HepG2 (cell line): Measurements from ENCODE around the gene BLOC1S4. TPM values are rescaled to one million over a fixed set of nuclear protein-coding genes. Genes with fewer than 3 reads are reported as not detected.

Experiments
- ATAC-seq: fragments of 200-7000 bp; cut with Tn5 transposase; 3 replicates; pipeline ENCODE4 v1.9.1; 2020; ENCODE audit warnings: mild to moderate bottlenecking, moderate library complexity
- BruUV-seq: library from RNA; stranded (reverse); fragments of 400-500 nt; replicated peaks from 2 replicates; lab custom pipeline; 2021; lab: Mats Ljungman, UMichigan
- CTCF ChIA-PET: fragments of 300-600 bp; formaldehyde crosslinking; extraction: SDS; loops from one replicate; lab custom pipeline; 2021; ENCODE audit warnings: low total read pairs, inconsistent platforms, low intra/inter-chr PET ratio; lab: Yijun Ruan, JAX
- POLR2A ChIA-PET: fragments of 350-600 bp; sonication (Branson Sonifier 250); formaldehyde crosslinking; loops from one replicate; lab custom pipeline; 2020; ENCODE audit warnings: antibody characterized with exemption, inconsistent platforms; lab: Yijun Ruan, JAX
- DNase-seq: peaks from one replicate; pipeline ENCODE4 v3.0.0-alpha.2; 2015; ENCODE audit warnings: low spot score
- FAIRE-seq: peaks from 3 replicates; lab custom pipeline; 2011; peaks lifted over from hg19 to GRCh38; lab: Jason Lieb, UNC
- H2AFZ ChIP-seq: one replicate; pipeline ENCODE4 v1.6.1; 2011; ENCODE audit warnings: low read length, inconsistent platforms
- H3K27ac ChIP-seq: fragments of 300-600 bp; 3 replicates; pipeline ENCODE4 v1.8.0; 2011; ENCODE audit warnings: mixed run types, mild to moderate bottlenecking, mixed read lengths, low read length, inconsistent platforms; ENCODE audit not compliant: insufficient read depth; ENCODE audit errors: extremely low read length
- H3K27me3 ChIP-seq, 2 experiments: fragments of 200-600 bp in 1 of 2; 2 replicates in 1 of 2; 3 replicates in 1 of 2; pipeline versions ENCODE4 v1.6.0 to v1.8.0; 2011; ENCODE audit warnings: low read length in 2 of 2, mild to moderate bottlenecking in 2 of 2, moderate library complexity in 2 of 2, inconsistent platforms in 1 of 2; ENCODE audit not compliant: insufficient read depth in 2 of 2, control insufficient read depth in 1 of 2
- H3K36me3 ChIP-seq, 2 experiments: fragments of 200-600 bp in 1 of 2; replicated peaks in 1 of 2; 2 replicates in 1 of 2; 3 replicates in 1 of 2; pipeline versions ENCODE4 v1.5.1 to v1.8.0; 2011; ENCODE audit warnings: low read length in 2 of 2, inconsistent platforms in 1 of 2; ENCODE audit not compliant: insufficient read depth in 2 of 2, control insufficient read depth in 1 of 2
- H3K4me1 ChIP-seq: 2 replicates; pipeline ENCODE4 v1.5.1; 2012; ENCODE audit warnings: low read length, inconsistent platforms; ENCODE audit not compliant: insufficient read depth
- H3K4me2 ChIP-seq: 2 replicates; pipeline ENCODE4 v1.6.0; 2011; ENCODE audit warnings: low read depth, low read length, inconsistent platforms
- H3K4me3 ChIP-seq, 3 experiments: fragments of 200-600 bp in 1 of 3; sonication (generic), shearing (Covaris generic) in 1 of 3; replicated peaks in 1 of 3; 2 replicates each; pipeline ENCODE4 v1.5.1; 2011 to 2016; ENCODE audit warnings: low read length in 3 of 3, inconsistent platforms in 2 of 3, low read depth in 2 of 3, mild to moderate bottlenecking in 2 of 3, control low read depth in 1 of 3, mixed read lengths in 1 of 3; ENCODE audit not compliant: insufficient read depth in 1 of 3
- H3K79me2 ChIP-seq: one replicate; pipeline ENCODE4 v1.6.1; 2011; ENCODE audit warnings: low read length, inconsistent platforms; ENCODE audit not compliant: insufficient read depth
- H3K9ac ChIP-seq: 2 replicates; pipeline ENCODE4 v1.6.0; 2011; ENCODE audit warnings: mild to moderate bottlenecking, low read depth, low read length, inconsistent platforms; ENCODE audit not compliant: insufficient read depth
- H3K9me3 ChIP-seq: 2 replicates; pipeline ENCODE4 v1.5.1; 2012; ENCODE audit warnings: mild to moderate bottlenecking, low read length
- H4K20me1 ChIP-seq: 2 replicates; pipeline ENCODE4 v1.6.0; 2011; ENCODE audit warnings: inconsistent platforms, mild to moderate bottlenecking, low read length, moderate library complexity; ENCODE audit not compliant: insufficient read depth
- FOXA1 ChIP-seq, 2 experiments: fragments of 450-650 bp in 1 of 2; sonication (generic) in 1 of 2; formaldehyde crosslinking in 1 of 2; IDR thresholded peaks; 2 replicates each; pipeline versions ENCODE4 v1.4.0 to v1.6.1; 2016 to 2020; ENCODE audit warnings: missing genetic modification reagents in 1 of 2
- JARID2 ChIP-seq: sonication (generic); formaldehyde crosslinking; IDR thresholded peaks from 2 replicates; pipeline ENCODE4 v1.8.1; 2023; ENCODE audit warnings: missing genetic modification reagents, inconsistent platforms; ENCODE audit not compliant: insufficient replicate concordance
- PHF21A ChIP-seq: sonication (generic); formaldehyde crosslinking; IDR thresholded peaks from 2 replicates; pipeline ENCODE4 v1.5.0; 2020; ENCODE audit warnings: mild to moderate bottlenecking, missing genetic modification reagents
- PRMT3 ChIP-seq: sonication (generic); formaldehyde crosslinking; IDR thresholded peaks from 2 replicates; pipeline ENCODE4 v1.8.1; 2022; ENCODE audit warnings: low read depth, mild to moderate bottlenecking, moderate library complexity, missing genetic modification reagents, borderline replicate concordance
- RFX3 ChIP-seq: IDR thresholded peaks from 2 replicates; pipeline ENCODE4 v1.6.1; 2016; ENCODE audit warnings: missing biosample characterization, missing genetic modification reagents
- SIN3A ChIP-seq: IDR thresholded peaks from 2 replicates; pipeline ENCODE4 v1.6.1; 2011; ENCODE audit warnings: low read depth, mild to moderate bottlenecking, control low read depth, low read length, borderline replicate concordance
- SIX4 ChIP-seq: sonication (generic); formaldehyde crosslinking; IDR thresholded peaks from 2 replicates; pipeline ENCODE4 v1.4.0; 2020; ENCODE audit warnings: missing genetic modification reagents
- SMAD3 ChIP-seq: sonication (generic); formaldehyde crosslinking; IDR thresholded peaks from 2 replicates; pipeline ENCODE4 v1.4.0; 2020; ENCODE audit warnings: missing genetic modification reagents
- TBX3 ChIP-seq: fragments of 450-650 bp; IDR thresholded peaks from 2 replicates; pipeline ENCODE4 v1.6.1; 2017; ENCODE audit warnings: antibody characterized with exemption, mild to moderate bottlenecking, inconsistent platforms, borderline replicate concordance
- ZBTB3 ChIP-seq: sonication (generic); formaldehyde crosslinking; IDR thresholded peaks from 2 replicates; pipeline ENCODE4 v1.4.0; 2020; ENCODE audit warnings: low read depth, mild to moderate bottlenecking, moderate library complexity, missing genetic modification reagents, borderline replicate concordance
- ZNF644 ChIP-seq: IDR thresholded peaks from 2 replicates; pipeline ENCODE4 v1.6.1; 2016; ENCODE audit warnings: low read depth
- ZNF709 ChIP-seq: sonication (generic); formaldehyde crosslinking; IDR thresholded peaks from 2 replicates; pipeline ENCODE4 v1.5.0; 2020; ENCODE audit warnings: mild to moderate bottlenecking, missing genetic modification reagents
- WGBS: methylation state at CpG from one replicate; pipeline ENCODE4 v1.1.6; 2017; ENCODE audit warnings: low lambda C conversion rate; 5-methylcytosine and 5-hydroxymethylcytosine counted together
- in situ Hi-C: cut with HindIII; loops from 2 replicates; pipeline ENCODE4 v1.10.0; 2017; ENCODE audit warnings: low pct_unique_long_range_greater_than_20kb; ENCODE audit not compliant: extremely low pct_ligation_motif_present
- intact Hi-C: fragments of 100-400 bp; cut with micrococcal nuclease; formaldehyde crosslinking; loops from one replicate; pipeline ENCODE4 v1.10.0; 2022; ENCODE audit not compliant: unreplicated experiment
- polyA plus RNA-seq, 8 experiments: library from polyadenylated mRNA; depleted of rRNA in 3 of 8; stranded (reverse) in 7 of 8; unstranded in 1 of 8; fragments of >200 nt; fragmentation: Illumina TruSeq in 4 of 8; extraction: Trizol in 4 of 8; gene quantifications; 2 replicates each; pipeline versions ENCODE4 v1.2.1 to v1.2.3, GENCODE V29; 2011 to 2016; ENCODE audit warnings: low read depth in 4 of 8, missing spikeins in 1 of 8, mixed read lengths in 1 of 8; ENCODE audit not compliant: insufficient read depth in 1 of 8
- total RNA-seq, 5 experiments: library from RNA; depleted of rRNA; stranded (reverse); fragments of >200 nt; fragmentation: Illumina TruSeq; extraction: Trizol; gene quantifications; 2 replicates each; pipeline ENCODE4 v1.2.3, GENCODE V29; 2016; ENCODE audit warnings: low read depth in 1 of 5
- TF ChIP-seq, protein P1 (sequence below): sonication (generic); formaldehyde crosslinking; IDR thresholded peaks from 2 replicates; pipeline ENCODE4 v1.5.1; 2020; ENCODE audit warnings: missing genetic modification reagents, mild to moderate bottlenecking, borderline replicate concordance
- TF ChIP-seq, protein P2 (sequence below): sonication (generic); formaldehyde crosslinking; IDR thresholded peaks from 2 replicates; pipeline ENCODE4 v1.4.0; 2020; ENCODE audit warnings: missing genetic modification reagents
- TF ChIP-seq, protein P3 (sequence below): IDR thresholded peaks from 2 replicates; pipeline ENCODE4 v1.6.1; 2016; ENCODE audit warnings: mild to moderate bottlenecking
- TF ChIP-seq, protein P4 (sequence below): IDR thresholded peaks from 2 replicates; pipeline ENCODE4 v1.6.1; 2016; ENCODE audit warnings: missing genetic modification reagents, missing compliant biosample characterization
- TF ChIP-seq, protein P5 (sequence below): IDR thresholded peaks from 2 replicates; pipeline ENCODE4 v1.6.1; 2012; ENCODE audit warnings: inconsistent platforms
- TF ChIP-seq, protein P6 (sequence below): sonication (generic); formaldehyde crosslinking; IDR thresholded peaks from 2 replicates; pipeline ENCODE4 v1.9.0; 2021; ENCODE audit warnings: missing genetic modification reagents, mild to moderate bottlenecking, borderline replicate concordance

Gene BLOC1S4
- total and polyA plus RNA-seq, 2 of the 13 experiments (the other 11 are each of a cell fraction or from before 2014, with no cell fraction given), result 15.5 to 20.9 TPM

DNA sequence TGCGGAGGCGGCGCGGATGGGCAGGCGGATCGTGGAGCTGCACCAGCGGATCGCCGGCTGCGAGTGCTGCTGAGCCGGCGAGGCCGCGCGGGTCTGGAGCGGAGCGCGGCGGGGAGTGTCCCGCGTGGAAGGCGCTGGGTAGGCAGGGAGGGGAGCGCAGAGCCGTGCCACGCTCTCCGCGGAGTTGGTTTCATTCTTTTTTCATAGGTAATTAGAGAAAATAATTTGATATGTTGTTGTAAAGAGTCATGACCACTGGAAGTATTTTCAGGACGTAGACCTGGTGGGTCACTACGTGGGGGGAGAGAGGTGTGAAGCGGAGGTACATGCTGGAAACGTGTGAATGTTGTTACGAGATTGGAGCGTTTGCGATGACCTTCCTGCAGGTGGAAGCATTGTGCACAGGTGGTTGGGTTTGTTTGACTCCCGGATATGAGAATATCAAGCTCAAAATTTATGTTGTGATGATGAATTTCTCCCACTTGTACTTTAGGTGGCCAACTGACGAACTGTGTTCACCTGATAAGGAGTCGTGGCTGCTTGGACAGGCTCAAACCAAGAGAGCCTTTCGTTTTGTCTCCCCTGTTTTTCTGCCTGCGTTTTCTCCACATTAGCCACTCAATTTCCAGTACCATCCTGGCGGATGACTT lies 41.3 kb upstream of the BLOC1S4 start:
- ATAC-seq, result peak; percentile 12; the same call in 2 of the 3 replicates
- ChIA-PET CTCF (interaction anchor here (1.6 to 3.0 kb wide), 2 partner anchors 14 to 16 kb away, joined by 4 to 10 read pairs; no protein-coding TSS in a partner anchor), POLR2A (interaction anchor here (0.6 to 7.2 kb wide), 11 partner anchors 15 to 312 kb away, joined by 3 to 122 read pairs (median 7); partner anchors contain the start of genes MRFAP1, MRFAP1L1 and S100P)
- Histone ChIP-seq H3K27ac (peak overlapping the region; percentile 91), H2AFZ (no peak overlapping the region), H3K27me3 (no peaks in the 10 kb centered on the region), H3K4me1 (peaks cover 47% of the 10 kb centered on the region), H3K4me2 (peak overlapping the region; percentile 91), H4K20me1 (peaks cover 14% of the 10 kb centered on the region), H3K4me3 (peak overlapping the region; percentile 61 to 78 (median 68)), H3K36me3 (peaks cover 0 to 13% of the 10 kb centered on the region in 2 experiments; a peak in 3 of 5 replicates), H3K79me2 (peaks cover 33% of the 10 kb centered on the region), H3K9me3 (no peaks in the 10 kb centered on the region), H3K9ac (peak overlapping the region; percentile 75)
- WGBS, result 5% methylated on average over 24 of the region's 40 CpGs
- peak; percentile 60 for DNase-seq
- in situ Hi-C loops, result no loop called here
- peak; percentile 89 for FAIRE-seq
- no TSS peak for BruUV-seq
- intact Hi-C loops, result loop anchor here (2.0 kb wide), 1 partner anchor 14 kb away; no protein-coding TSS in a partner anchor
- TF ChIP-seq ZBTB3 (CRISPR knock-in tag), result no peak
- no peak for TF ChIP-seq PHF21A (CRISPR knock-in tag)
- TF ChIP-seq, protein P1, sequence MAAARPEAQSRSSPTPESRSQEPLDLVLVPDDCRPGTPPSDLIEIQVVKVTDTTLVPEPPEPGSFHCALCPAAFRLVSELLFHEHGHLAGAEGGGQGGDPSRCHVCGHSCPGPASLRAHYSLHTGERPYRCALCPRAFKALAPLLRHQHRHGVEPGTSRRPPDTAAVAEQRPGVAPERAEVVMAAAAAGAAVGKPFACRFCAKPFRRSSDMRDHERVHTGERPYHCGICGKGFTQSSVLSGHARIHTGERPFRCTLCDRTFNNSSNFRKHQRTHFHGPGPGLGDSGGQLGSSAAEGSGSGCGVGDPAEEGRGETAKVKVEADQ (CRISPR knock-in tag), result no peak
- TF ChIP-seq SIN3A, result peak; percentile 43; the same call in 1 of the 2 replicates
- TF ChIP-seq ZNF644 (CRISPR knock-in tag), result no peak
- no peak for TF ChIP-seq SMAD3 (CRISPR knock-in tag)
- 0 out of 2 replicates have a peak, but pooled peaks have one; percentile 32 for TF ChIP-seq TBX3
- TF ChIP-seq, protein P2, sequence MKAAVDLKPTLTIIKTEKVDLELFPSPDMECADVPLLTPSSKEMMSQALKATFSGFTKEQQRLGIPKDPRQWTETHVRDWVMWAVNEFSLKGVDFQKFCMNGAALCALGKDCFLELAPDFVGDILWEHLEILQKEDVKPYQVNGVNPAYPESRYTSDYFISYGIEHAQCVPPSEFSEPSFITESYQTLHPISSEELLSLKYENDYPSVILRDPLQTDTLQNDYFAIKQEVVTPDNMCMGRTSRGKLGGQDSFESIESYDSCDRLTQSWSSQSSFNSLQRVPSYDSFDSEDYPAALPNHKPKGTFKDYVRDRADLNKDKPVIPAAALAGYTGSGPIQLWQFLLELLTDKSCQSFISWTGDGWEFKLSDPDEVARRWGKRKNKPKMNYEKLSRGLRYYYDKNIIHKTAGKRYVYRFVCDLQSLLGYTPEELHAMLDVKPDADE, result peak; percentile 34; the same call in 1 of the 2 replicates
- no peak for TF ChIP-seq RFX3 (CRISPR knock-in tag)
- TF ChIP-seq FOXA1 (IDR thresholded peaks at IDR 0.05), result no peak
- TF ChIP-seq FOXA1 (CRISPR knock-in tag; IDR thresholded peaks at IDR 0.05), result no peak
- TF ChIP-seq, protein P3, sequence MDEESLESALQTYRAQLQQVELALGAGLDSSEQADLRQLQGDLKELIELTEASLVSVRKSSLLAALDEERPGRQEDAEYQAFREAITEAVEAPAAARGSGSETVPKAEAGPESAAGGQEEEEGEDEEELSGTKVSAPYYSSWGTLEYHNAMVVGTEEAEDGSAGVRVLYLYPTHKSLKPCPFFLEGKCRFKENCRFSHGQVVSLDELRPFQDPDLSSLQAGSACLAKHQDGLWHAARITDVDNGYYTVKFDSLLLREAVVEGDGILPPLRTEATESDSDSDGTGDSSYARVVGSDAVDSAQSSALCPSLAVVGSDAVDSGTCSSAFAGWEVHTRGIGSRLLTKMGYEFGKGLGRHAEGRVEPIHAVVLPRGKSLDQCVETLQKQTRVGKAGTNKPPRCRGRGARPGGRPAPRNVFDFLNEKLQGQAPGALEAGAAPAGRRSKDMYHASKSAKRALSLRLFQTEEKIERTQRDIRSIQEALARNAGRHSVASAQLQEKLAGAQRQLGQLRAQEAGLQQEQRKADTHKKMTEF (CRISPR knock-in tag), result no peak
- TF ChIP-seq JARID2 (CRISPR knock-in tag), result no peak
- TF ChIP-seq, protein P4, sequence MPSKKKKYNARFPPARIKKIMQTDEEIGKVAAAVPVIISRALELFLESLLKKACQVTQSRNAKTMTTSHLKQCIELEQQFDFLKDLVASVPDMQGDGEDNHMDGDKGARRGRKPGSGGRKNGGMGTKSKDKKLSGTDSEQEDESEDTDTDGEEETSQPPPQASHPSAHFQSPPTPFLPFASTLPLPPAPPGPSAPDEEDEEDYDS, result no peak
- TF ChIP-seq, protein P5, sequence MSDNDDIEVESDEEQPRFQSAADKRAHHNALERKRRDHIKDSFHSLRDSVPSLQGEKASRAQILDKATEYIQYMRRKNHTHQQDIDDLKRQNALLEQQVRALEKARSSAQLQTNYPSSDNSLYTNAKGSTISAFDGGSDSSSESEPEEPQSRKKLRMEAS, result peak; percentile 70
- TF ChIP-seq SIX4 (CRISPR knock-in tag), result no peak
- TF ChIP-seq ZNF709, result no peak; the same call in 1 of the 2 replicates
- TF ChIP-seq, protein P6, sequence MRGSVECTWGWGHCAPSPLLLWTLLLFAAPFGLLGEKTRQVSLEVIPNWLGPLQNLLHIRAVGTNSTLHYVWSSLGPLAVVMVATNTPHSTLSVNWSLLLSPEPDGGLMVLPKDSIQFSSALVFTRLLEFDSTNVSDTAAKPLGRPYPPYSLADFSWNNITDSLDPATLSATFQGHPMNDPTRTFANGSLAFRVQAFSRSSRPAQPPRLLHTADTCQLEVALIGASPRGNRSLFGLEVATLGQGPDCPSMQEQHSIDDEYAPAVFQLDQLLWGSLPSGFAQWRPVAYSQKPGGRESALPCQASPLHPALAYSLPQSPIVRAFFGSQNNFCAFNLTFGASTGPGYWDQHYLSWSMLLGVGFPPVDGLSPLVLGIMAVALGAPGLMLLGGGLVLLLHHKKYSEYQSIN (CRISPR knock-in tag), result no peak
- TF ChIP-seq PRMT3 (CRISPR knock-in tag), result 0 out of 2 replicates have a peak, but pooled peaks have one; percentile 9
